HG03280 (cell line): Measurements from ENCODE around the gene DAD1.
"Not testable (repeated sequence)": the region's sequence is repeated elsewhere in the genome, so short reads cannot be mapped to it uniquely, and the experiment has no call there.

Experiments used
- ATAC-seq: cut with Tn5 transposase; IDR thresholded peaks from one replicate; pipeline ENCODE4 v1.9.1; 2021; ENCODE audit warnings: mild to moderate bottlenecking, moderate library complexity; ENCODE audit not compliant: unreplicated experiment

DAD1 gene

DNA sequence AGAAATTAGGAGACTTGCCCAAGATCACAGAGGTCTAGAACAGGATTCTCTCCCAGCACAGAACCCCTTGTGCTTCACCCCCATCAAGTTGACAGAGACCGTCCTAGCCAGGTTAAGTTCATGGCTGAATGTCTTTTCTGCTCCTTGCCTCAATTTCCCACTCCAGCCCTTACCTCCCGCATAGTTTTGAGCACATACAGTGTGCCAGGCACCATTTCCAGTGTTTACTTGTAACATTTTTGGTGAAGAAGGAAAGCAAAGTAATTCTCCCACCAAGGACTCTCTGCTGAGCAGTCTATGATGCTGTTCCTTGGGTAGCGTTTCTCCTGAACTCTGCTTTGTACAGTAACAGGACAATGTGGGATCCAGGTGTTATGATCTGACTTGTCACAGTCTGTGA is 10.3 kb upstream of the DAD1 start:
- ATAC-seq = no peak

DNA sequence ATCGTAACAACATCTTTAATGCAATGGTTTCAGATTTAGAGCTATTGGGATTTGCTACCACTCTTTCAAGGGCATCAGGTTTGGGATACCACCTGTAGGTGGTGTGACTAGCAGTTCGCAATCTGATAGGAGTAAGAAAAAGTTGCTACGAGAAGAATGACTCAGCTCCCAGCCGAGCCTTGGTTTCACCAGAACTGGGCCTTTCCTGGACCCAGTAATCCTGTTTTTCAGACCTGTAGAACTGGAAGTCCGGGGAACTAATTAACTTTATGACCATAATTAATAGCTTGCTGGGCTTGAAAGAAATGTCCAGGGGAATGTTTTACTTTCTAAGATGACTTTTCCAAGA is 9.8 kb upstream of the DAD1 start:
- no peak for ATAC-seq

DNA sequence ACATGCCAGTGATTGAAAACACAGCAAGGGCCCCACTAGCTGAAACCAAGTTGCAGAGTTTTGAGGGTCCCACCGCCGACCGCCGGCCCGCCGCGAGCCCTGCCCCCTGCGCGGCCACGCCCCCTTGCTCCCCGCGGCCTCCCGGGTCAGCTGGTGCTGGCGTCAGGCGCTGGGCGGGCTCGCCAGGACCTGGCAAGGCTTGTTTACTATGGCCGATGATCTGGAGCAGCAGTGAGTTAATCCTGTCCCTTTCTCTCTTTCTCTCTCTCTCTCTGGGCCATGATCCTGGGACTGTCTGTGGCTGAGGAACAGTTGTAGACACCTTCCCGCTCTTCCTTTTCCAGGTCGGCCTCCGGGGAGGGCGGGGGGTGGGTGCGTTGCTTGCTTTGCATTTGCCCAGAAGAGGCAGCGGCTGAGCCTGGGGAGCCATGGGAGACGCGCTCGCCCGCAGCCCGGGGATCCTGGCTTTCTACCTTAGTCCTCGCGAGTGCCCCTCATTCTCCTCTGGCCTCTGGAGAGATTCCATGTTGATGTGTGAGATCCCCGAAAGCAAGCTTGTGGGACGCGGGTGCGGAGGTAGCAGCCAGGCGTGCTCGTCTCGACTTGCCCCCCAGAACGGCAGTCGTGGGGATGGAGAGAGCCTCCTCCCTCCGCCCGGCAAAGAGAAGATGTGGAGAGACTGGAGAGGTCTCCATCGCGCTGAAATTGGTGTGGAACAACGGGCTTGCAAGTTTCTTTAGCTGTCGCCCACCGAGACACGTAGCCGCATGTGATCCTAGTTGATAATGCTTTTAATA is 9.3 kb upstream of the DAD1 start, which contains the start of gene ABHD4:
Gene ABHD4, plus strand, starts transcription at position 202 of the 797 bp plus-strand sequence. Its CDS starts 7 bp downstream, at position 209.
- ATAC-seq = peak; percentile 86

DNA sequence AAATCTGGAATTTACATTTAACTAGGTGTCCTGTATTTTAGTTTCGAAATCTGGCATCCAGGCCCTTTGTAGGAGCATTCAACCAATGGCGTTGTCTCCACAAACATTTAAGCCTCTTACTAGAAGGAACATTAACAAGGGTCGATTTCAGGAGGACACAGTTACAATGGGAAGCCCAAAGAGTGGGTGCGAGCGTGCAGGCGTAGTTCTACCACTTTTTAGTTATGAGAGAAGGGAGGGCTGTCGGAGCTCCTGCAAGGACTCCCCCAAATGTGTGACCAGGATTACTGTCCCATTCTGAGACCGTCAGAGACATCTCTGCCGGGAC is 8.7 kb upstream of the DAD1 start:
- ATAC-seq = no peak

DNA sequence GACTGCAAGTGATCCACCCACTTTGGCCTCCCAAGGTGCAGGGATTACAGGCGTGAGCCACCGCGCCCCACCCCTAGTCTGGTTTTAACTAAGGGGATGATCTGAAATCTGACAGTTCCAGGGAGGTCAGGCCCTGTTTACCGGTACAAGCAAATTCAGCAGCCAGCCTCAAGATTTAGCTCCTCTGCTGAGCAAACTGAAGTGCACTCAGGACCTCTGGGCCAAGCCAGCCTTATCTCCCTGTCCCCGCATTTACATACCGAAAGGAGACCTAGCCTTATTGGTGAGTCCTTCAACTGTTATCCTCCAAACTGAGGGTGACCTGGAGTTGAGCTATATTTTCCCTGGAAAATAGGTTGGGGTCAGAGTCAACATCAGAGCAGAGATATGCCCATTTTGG is 8.2 kb upstream of the DAD1 start:
- ATAC-seq = no peak

DNA sequence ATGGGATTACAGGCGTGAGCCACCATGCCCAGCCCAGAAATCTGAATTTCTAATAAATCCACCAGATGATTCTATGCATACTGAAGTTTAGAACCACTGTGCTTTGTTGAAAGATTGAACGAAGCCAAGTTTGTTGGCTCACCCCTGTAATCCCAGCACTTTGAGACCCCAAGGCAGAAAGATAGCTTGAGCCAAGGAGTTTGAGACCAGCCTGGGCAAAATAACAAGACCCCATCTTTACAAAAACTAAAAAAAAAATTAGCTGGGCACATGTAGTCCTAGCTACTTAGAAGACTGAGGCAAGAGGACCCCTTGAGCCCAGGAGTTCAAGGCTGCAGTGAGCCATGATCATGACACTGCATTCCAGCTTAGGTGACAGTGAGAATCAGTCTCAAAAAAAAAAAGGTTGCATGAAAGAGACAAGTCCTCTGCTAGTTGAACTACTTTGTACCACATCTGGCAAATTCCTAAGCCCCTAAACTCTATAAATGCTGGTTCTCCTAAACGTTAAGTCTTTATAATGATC is 7.4 kb upstream of the DAD1 start:
- ATAC-seq = no peak

DNA sequence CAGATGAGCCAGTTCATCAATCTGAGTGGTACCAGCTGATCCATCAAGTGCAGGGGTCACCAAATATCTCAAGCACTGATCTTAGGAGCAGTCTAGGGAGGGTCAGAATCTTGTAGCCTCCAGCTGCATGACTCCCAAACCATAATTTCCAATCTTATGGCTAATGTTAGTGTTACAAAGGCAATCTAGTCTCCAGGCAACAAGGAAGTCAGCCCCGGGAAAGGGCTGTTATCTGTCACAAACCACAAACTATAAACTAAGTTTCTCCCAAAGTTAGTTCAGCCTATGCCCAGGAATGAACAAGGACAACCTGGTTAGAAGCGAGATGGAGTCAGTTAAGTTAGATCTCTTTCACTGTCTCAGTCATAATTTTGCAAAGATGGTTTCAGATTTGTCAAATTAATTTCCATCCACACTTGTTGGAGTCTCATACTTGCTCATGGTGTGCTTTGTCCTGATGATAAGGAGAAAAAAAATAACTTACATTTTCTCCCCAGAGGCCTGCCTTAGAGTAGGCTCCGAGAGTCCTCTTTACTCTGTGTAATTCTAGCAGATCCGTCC is 5.2 kb upstream of the DAD1 start:
- ATAC-seq = no peak

DNA sequence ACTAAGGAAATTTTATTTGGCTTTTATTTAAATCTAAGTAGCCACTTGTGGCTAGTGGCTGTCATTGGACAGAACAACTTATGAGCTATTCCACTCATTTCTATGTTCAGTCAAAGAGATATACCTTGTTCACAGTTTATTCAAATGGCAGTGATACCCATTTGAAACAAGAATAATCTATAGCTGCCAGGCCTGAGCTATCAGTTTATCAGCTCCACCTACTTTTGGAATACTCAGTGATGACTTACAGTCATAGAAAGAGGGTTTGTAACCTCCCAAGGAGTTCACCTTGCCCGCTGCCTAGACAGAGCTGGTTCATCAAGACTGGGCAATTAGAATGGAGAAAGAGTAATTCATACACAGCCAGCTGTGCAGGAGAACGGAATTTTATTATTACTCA is 4.6 kb upstream of the DAD1 start:
- no peak for ATAC-seq

DNA sequence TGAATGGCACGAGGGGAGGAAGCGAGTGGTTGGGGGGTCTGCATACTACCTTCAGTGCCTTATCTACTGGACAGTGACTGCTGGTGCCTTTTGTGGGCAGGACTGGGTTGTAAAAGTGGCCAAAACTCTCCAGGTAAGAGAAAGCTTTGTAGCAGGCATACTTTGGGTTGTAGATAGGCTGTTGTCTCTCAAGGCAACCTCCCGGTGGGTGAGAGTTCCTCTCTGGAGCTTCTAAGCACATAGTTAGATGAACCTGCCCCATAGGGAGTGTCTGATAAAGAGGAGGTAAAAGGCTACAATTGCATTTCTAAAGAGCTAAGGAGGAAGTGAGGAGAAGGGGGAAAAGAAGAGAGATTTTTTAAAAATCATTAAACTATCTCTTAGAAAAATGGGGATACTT is 4.2 kb upstream of the DAD1 start:
- ATAC-seq = no peak

DNA sequence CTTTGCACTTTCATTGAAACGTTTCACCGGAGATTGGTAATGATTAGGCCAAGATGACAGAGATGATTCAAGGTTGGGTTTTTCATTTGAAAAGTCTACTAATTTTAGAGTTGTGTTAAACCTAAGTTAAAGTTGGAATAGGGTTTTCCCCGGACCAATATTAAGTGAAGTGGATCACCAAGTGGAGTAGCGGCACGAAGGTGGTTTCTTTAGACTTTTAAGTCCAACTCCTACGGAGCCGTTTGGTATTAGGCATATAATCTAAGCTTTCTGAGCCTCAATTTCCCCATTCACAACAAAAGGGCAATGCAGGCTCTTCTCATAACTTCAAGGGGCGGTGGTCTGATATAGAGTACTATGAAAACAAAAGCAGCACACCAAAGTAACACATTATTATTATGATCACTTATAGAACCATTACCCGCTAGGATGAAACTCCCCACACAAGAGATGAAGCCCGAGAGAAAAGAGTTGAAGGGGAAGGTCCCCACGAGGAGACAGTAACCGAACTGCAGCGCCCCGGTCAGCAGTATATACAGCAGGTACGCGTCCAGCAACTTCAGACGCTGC is 413 bp downstream of the DAD1 start:
- ATAC-seq = no peak

DNA sequence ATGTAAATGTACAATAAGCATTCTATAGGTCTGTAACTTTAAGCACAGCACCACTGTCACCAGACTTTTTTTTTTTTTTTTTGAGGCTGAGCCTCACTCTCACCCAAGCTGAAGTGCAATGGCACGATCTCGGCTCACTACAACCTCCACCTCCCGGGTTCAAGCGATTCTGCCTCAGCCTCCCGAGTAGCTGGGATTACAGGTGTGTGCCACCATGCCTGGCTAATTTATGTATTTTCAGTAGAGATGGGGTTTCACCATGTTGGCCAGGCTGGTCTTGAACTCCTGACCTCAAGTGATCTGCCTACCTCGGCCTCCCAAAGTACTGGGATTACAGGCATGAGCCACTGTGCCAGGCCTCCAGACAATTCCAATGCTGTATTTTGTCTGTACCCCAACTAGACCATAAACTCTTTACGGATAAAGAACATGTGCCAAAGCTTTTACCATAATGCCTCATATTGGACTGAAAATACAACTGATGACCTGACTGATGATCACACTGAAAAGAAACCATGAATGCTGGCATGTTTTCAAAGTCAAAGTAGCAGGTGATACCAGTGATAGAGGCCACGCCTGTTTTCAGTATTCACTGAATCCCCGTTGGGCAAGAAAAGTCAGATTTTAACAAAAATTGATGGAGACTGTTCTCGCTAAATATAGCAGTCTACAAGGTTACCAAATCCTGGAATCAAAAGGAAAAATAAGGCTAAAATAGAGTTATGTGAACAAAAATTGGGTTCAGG is 1.2 kb downstream of the DAD1 start:
- ATAC-seq = not testable (repeated sequence)

DNA sequence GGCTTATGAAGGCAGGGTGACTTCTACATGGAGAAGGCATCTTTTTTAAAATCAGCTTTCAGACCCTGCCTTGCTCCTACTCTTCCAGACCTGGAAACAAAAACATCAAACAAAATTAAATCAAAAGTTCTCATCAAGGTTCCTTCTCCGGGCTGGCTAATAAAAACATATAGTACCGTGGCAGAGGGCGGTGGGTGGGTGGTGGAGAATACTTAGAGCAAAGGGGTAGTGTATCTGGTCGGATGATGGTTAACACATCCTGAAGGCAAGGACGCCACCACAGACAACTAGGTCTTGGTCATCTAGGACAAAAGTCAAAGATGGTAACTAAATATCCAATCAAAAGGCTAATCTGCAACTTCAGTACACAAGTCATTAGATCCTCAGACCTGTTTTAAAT is 1.8 kb downstream of the DAD1 start:
- ATAC-seq = no peak

DNA sequence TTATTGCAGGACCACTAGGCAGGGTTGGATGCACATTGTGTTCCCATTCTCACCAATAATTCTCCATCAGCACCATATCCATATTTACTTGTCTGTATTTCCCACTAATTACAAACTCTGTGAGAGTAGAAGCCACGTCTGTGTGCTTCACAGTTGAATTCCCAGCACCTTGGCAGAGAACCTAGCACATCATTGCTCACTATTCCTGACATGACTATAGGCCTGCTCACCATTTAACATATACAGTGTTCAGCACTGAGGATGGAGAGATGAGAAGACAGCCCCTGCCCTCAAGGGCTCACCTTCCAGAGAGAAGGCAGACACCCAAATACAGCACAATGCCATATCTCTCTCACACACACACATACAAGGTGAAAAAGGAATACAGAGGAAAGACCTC is 5.0 kb downstream of the DAD1 start:
- ATAC-seq = no peak

DNA sequence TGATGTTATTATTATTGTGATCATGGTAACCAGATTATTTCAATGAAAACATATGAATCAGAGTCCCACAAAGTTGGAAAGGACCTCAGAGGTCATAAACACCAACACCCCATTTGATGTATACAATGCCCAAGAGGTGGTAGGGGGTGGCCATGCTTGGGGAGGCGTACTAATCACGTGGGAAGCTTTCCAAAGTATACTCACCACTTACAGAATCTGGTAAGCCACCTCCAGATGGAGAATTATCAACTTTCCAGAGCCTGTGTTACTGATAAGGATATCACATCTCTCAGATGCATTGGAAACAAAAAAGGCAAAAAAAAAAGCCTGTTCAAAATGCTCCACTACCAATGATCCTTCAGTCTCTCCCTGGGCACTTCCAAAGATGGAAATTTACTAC is 8.4 kb downstream of the DAD1 start:
- no peak for ATAC-seq

DNA sequence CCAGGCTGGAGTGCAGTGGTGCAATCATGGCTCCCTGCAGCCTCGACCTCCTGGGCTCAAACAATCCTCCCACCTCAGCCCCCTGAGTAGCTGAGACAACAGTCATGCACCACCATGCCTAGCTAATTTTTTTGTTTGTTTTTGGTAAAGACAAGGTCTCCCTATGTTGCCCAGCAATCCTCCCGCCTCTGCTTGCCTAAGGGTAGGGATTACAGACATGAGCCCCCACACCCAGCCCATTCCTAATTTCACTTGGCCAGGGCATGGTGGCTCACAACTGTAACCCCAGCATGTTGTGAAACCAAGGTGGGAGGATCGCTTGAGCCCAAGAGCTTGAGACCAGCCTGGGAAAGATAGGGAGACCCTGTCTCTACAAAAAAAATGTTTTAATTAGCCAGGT is 9.1 kb downstream of the DAD1 start:
- no peak for ATAC-seq

DNA sequence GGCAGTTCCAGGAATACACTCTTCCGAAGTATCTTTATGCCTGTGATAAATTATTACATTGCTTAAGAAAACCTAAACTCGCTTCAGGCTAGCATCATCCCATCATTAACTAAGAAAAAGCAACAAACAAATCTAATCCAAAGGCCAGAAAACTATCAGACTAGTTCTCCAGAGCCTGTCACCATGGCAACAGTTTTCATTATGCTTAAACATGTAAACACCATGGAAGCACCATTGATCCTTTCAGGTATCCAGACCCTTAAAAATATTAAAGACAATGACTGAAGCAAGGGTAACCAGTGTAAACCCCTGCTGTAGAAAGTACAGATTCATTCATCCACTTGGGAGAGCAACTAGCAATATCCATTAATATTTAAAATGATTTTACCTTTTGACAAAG is 9.8 kb downstream of the DAD1 start:
- no peak for ATAC-seq

DNA sequence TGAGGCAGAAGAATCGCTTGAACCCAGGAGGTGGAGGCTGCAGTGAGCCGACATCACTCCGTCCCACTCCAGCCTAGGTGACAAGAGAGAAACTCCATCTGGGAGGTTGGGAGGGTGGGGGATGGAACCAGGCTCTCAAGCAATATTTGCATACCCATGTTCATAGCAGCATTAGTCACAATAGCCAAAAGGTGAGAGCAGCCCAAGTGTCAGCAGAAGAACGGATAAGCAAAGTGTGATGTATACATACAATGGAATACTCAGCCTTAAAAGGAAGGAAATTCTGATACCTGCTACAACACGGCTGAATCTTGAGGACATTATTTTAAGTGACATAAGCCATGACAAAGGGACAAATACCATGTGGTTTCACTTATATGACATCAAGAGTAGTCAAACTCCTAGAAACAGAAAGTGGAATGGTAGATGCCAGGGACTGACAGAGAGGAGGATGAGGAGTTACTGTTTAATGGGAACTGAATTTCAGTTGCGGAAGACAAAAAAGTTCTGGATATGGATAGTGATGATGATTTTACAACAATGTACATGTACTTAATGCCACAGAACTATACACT is 11.6 kb downstream of the DAD1 start:
- ATAC-seq = no peak

DNA sequence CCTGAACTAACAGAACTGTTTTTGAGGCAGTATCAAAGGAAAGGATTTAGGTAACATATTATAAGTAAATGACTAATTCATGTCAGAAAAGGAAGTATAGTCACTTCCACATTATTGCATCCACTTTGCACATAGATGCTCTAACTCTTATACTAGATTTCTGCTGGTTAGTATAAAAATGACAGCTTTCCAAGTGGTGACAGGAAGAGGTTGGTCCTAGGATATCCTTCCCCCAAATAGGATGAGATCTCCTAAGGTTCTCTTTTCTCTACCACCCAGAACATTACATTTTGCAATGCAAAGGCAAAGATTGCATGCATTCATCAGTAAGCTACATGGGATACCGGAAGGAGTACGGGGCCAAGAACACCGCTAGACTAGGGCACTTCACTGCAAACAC is 15.2 kb downstream of the DAD1 start:
- no peak for ATAC-seq

DNA sequence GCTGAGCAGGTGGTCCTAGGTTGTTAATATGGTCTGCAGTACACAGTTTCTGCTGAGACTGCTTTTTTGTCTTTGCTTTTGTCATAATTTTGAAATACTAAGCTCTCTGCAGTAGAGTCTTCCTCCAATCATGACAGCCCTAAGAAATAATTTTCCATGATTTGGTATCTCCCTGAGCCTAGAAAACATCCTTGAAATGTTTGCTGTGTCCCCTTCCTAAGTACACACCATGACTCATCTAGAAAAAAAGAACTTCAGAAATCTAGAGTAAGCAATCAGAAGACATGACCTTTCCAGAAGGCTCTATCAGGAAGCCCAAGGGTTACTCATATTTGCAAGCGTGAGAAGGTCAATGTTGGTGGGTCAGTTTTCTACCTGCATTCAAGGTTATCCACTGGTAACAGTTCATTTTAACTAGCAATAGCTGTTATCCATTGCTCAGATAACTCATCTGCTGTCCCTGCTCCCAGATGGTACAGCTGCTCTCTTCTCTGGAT is 16.4 kb downstream of the DAD1 start:
- no peak for ATAC-seq

DNA sequence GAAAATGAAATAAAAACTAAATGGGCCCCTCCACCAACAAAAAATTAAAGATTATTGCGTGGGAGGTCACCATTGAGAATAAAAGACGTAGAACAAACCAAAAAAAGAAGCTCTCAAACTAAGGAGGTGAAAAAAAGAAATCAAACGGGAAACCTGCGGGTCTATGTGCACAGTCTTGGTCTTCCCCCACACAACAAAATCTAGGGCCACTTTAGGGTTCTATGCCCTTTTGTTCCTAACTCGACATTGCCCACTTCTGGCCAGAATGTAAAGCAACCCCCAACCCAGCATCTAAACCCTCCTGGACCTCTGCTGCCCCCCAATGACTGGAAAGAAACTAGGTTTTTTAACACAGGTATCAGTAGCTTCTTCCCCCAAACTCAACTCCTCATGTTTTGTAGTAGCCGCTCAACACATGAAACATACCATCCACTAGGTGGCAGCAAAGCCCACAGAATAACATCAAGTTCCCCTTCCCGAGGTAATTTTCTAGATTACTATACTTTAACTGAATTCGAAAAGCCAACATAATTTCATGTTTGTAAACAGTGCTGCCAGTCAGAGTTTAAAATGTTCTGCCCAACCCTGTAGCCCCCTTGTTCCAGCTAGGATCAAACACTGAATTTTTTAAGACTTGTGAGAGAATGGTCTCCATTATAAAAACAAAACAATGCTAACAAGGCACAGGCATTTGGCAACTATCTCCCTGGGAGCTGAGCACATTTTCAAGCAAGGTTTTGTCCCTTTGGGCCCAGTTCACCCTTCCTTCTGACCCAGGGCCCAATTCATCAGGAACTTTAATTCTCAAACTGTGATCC is 18.7 kb downstream of the DAD1 start:
- ATAC-seq = peak; percentile 78
